Umbilical cord (tissue), 2 donors: Measurements from ENCODE around the gene COQ8A. TPM values are rescaled to one million over a fixed set of nuclear protein-coding genes. Genes with fewer than 3 reads are reported as not detected.

Experiments used
- DNase-seq: peaks from one replicate; pipeline ENCODE4 v3.0.0-alpha.2; 2015; ENCODE audit warnings: low spot score
- total RNA-seq: library from RNA; depleted of rRNA; stranded (reverse); fragments of >200 nt; gene quantifications from one replicate; pipeline ENCODE4 v1.2.3, GENCODE V29; 2014; ENCODE audit warnings: low replicate concordance; ENCODE audit not compliant: insufficient read depth

Gene COQ8A
- 20.0 TPM for total RNA-seq

GRCh38 chr1:226940029-226940805, at the start of gene COQ8A:
COQ8A (plus strand) TSS chr1:226940294; CDS start chr1:226961386, 21,092 bp downstream.
- peak; percentile 100 for DNase-seq

GRCh38 chr1:226890331-226891108, 49.6 kb upstream of the COQ8A start:
- no peak for DNase-seq

GRCh38 chr1:226891346-226891745, 48.7 kb upstream of the COQ8A start:
- DNase-seq = no peak

GRCh38 chr1:226891846-226892523, 48.1 kb upstream of the COQ8A start:
- peak; percentile 40 for DNase-seq

GRCh38 chr1:226892524-226892875, 47.6 kb upstream of the COQ8A start:
- DNase-seq = no peak

GRCh38 chr1:226893936-226894335, 46.2 kb upstream of the COQ8A start:
- no peak for DNase-seq

GRCh38 chr1:226894826-226895225, 45.3 kb upstream of the COQ8A start:
- DNase-seq = no peak

- DNase-seq = no peak
These were observed 44.5 kb upstream of the COQ8A start for GRCh38 chr1:226895644-226896043.

- no peak for DNase-seq
These were observed 41.8 kb upstream of the COQ8A start for GRCh38 chr1:226898246-226898645.

- no peak for DNase-seq
These were observed 38.7 kb upstream of the COQ8A start for GRCh38 chr1:226901421-226901820.

- DNase-seq = no peak
These were observed 37.5 kb upstream of the COQ8A start for GRCh38 chr1:226902601-226903000.

- peak; percentile 88 for DNase-seq
These were observed 36.0 kb upstream of the COQ8A start for GRCh38 chr1:226903819-226904716.

GRCh38 chr1:226904772-226905171, 35.3 kb upstream of the COQ8A start:
- DNase-seq = no peak

- no peak for DNase-seq
These were observed 31.7 kb upstream of the COQ8A start for GRCh38 chr1:226908419-226908818.

GRCh38 chr1:226908913-226909312, 31.2 kb upstream of the COQ8A start:
- DNase-seq = no peak

- DNase-seq = peak; percentile 35
These were observed 27.4 kb upstream of the COQ8A start for GRCh38 chr1:226912587-226913176.

GRCh38 chr1:226915672-226915995, 24.5 kb upstream of the COQ8A start:
- DNase-seq = no peak

- no peak for DNase-seq
These were observed 23.6 kb upstream of the COQ8A start for GRCh38 chr1:226916497-226916896.

GRCh38 chr1:226919587-226919986, 20.5 kb upstream of the COQ8A start:
- peak; percentile 78 for DNase-seq

GRCh38 chr1:226919995-226920394, 20.1 kb upstream of the COQ8A start:
- no peak for DNase-seq

GRCh38 chr1:226920446-226920894, 19.6 kb upstream of the COQ8A start:
- no peak for DNase-seq
